GM18873 (cell line): Measurements from ENCODE around the gene PTGR3.

Experiments
- ATAC-seq: cut with Tn5 transposase; IDR thresholded peaks from one replicate; pipeline ENCODE4 v1.9.1; 2021; ENCODE audit warnings: mild to moderate bottlenecking, moderate library complexity, moderate number of reproducible peaks; ENCODE audit not compliant: unreplicated experiment, low FRiP score

The PTGR3 gene

DNA sequence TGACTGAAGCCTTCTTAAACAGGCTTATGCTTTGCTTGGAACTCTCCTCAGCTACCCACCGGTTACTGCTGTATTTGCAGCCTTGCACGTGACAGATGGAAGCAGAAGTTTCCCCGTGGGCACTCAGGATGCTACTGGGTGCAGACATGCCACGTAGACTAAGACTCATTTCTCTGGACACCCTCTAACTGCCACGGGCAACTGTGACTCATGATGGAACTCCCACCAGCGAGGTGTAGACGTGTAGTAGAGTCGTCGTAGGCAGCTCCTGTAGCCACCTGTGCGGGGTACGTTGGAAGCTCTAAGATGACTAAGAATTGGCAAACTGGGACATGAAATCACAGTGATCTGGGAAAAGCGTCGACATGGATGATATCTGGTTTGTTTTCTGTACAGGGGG, 29.2 kb upstream of the PTGR3 start:
- no peak for ATAC-seq

DNA sequence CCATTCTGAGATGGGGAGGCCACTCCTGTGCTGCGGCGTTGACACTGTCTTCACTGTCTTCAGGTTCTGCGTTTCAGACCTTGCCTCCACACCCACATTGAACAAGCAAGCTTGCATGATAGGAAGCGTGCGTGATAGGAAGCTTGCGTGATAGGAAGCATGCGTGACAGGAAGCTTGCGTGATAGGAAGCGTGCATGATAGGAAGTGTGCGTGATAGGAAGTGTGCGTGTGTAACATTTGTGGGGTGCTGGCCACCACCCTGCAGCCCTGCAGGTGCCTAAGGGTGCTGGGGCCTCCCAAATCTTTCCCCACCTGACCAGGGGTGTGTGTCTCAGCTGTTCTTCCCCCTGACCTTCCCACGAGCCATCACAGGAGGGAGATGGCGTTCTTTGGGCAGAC, 27.0 kb upstream of the PTGR3 start:
- ATAC-seq: no peak

DNA sequence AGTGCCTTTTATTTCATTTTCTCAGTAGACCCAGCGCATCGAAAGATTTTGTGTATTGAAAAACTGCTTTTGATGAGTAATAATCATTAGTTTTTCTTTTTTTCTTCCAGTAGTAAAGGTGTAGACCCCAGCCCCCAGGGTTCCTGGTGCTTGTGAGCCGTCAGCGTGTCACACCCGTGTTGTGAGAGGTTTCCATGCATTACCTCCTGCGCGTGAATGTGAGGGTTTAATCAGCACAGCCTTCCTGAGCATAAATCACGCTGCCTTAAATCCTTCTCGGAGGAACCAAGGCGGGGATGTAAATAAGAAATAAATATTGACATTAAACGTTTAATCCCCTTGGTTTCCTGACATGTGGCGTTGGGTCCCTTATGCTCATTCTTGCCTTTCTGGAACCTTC, 26.0 kb upstream of the PTGR3 start:
- ATAC-seq: no peak

DNA sequence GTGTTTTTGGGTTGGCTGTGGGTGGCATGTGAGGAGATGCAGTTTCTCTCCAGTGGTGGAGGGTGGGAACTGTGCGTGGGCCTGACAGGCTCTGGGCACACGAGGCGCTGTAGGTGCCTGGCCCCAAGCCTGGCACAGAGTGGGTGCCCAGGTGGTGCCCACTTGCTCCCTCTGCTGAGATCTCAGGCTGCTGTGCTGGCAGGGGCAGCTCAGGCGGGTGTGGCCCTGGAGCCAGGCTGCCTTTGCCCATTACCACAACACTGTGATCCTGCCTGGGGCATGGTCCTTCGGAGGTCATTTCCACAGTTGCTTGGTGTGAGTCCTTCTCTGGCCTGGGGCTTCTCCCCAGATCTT, 22.1 kb upstream of the PTGR3 start:
- ATAC-seq: no peak

DNA sequence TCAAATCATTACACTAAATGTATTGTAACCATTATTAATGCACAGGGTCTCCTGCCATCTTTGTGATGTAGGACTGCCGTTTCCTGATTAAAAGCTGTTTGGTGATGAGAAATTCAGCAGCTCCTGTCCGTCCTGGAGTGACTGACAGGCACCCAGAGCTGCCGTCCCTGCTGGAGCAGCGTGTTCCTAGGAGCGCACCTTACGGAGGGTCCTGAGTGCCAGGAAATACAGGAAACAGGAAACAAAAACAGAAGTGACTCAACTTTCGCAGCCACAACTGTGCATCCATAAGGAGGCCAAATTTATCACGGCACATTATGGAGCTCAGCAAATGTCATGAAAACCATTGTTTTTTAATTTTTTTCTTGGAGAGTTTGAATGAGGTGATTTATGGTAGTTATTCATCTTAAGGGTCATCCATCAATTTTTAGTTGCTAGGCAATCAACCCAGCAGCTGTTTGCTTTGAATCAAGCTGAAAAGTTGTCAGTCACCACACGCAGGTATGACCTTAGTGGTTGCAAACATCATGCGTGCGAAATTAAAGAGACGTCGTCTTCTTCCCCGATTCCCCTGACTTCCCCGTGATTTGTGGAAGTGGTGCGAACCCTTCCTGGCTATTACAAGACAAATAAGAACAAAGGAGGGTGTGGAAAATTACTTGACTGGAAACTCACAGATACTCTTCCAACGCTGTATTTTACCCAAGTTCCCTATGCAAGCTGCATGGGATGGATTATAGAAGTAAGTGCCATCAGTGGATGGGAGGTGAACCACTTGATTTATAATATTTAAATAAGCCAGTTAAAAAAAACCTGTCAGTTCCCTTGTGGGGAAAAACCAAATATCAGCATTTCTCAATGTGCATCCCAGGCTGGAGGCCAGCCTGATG, 21.5 kb upstream of the PTGR3 start:
- ATAC-seq: no peak

DNA sequence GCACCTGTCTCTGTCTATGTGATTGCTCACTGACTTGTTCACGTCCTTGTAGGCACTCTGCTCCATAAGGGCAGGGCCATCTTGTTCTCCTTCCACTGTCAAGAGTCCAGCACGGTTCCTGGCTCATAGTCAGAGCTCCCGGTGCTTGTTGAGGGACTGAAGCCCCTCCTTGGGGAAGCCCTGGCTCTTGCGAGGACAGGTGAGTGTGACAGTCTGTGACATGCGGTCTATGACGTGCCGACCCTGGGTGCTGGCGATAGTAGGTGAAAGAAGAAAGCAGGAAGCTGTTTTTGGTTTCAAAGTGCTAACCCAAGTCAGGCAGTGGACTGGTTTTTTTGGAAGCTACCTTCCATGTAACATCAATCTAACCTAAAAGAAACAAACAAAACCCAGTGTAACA, 20.5 kb upstream of the PTGR3 start:
- no peak for ATAC-seq

DNA sequence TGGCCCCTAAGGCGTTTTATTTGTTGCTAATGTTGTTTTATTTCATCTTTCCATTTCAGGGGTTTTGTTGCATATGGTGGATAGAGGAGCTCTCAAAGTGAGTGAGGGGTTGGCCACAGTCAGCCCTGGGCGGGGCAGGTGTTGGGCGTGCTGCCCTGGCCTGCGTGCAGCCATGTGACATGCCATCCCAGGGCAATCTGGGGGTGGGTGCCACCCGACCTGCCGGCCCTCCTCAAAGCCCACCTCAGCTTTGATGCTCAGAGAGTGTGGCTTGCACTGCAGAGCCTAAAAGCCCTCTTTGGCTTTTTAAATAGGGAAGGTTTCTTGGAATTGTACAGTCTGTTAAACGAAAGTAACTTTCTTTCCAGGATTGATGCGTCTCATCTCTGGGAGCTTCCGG, 20.0 kb upstream of the PTGR3 start:
- no peak for ATAC-seq

DNA sequence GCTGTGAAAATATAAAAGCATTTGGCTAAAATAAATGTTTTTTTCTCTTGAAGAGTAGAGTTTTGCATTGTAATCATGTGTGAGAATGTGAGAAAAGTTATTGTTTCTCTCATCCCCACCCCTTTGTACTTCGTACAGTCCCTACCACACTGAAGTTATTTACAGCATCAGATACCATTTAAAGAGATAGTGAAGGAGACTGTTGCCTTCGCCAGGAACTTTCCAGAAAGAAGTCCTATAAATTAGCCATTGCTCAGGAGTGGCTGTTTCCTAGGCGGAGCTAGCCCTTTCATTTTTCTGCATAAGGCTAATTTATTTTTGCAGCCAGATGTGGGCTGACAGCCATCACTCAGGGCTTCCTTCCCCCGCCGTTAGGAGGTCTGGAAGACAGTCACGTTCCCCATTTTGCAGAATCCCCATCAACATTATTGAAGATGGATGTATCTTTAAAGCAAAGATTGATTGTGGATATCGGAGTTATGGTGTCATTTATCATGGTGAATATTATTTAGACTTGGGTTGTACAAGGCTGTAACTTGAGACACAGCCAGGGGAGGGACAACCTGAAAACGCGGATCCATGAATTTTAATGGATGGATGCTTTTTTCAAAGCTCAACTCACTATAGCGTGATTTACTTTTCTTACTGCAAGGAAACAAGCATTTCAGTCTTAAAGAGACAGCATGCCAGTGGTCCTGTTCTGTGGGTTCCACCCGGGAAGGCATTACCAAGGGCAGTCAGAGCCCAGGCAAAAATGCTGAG, 18.8 kb upstream of the PTGR3 start:
- no peak for ATAC-seq

DNA sequence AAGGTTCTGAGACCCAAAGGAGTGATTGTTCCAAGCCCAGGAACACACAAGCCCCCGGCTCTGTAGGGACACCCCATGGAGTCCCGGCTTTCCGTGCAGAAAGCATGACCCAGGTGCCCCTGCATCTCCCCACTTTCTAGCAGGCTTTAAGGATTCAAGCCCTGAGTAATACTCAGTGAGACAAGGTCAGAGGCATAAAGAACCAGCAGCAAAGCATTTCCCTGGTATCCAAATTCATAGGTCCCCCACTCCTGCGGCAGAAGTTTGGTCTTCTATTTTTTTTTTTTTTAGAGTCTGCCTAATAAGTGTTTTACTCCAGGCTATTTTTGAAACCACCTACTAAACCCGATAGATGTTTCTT, 18.0 kb upstream of the PTGR3 start:
- ATAC-seq: no peak

DNA sequence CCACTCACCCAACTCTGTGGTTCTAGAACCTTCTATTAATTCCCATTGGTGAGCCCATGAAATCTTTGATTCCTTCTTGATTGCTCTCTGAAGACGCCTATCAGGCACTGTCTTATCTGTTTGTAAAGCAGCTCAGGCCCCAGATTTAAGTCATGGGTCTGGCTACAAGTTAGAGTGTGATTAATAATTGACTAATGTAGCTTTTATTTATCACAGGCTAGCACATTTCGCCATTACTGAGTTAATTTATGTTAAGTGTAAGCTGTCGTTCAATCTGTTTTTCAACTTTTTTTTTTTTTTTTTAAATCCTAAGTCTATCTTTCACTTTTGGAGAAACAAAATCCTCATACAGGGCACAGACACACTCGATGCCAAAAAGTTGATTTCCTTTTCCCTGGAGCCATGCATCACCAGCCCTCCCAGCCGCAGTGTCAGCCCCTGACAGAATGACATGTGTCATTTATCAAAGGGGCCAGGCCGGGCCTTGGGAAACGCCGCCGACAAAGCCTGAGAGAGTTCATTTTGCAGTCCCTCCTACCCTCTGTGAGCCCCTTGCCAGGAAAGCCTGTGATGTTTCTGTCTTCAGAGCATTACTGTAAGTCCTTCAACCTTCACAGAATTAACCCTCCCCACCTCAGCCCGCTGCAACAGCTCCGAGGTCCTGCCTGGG, 17.5 kb upstream of the PTGR3 start:
- no peak for ATAC-seq

DNA sequence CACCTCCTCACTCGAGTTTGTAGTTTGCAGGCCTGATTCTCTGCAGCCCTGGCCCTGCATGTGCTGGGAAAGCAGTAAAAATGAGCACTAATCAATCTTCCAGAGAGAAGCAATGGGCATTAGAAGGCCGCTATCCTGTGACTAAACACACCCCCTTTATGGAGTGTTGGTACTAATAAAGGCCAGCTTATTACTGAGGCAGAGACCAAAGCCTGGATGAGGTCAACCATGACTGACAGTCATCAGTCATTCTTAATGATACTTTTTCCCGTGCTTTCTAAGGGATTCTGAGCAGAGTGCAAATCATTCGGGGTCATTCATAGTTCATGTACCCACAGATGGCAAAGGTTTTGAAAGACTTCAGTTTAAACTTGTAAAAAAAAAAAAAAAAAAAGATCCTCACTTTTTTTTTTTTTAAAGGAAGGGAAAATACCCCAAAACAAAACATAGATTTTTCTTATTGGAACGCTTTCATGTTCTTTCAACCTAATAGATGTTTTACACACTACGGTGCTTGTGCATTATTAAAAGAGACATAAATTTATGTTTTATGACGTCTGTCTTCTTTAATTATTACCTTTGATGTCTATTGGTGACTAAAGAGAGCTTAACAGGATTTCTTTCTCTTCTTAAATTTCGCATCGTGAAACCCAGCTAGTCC, 14.9 kb upstream of the PTGR3 start:
- ATAC-seq: no peak

DNA sequence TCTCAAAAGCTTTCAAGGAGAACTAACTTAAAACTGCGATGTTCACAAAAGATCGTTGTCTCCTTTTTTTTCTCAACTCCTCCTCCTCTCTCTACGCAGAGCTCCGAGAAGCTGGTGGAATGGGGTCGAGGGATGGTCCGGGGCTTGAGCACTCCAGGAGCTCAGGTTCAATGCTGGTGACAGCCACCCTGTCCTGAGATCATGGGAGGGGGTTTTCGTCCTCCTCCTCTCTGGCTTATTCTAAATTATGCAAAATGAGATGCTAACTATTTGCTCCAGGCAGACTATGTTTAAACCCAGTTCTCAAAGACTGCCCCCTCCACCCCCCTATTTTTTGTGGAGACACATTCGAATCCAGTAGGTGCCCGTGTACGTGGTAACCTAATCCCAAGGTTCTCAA, 13.5 kb upstream of the PTGR3 start:
- no peak for ATAC-seq

DNA sequence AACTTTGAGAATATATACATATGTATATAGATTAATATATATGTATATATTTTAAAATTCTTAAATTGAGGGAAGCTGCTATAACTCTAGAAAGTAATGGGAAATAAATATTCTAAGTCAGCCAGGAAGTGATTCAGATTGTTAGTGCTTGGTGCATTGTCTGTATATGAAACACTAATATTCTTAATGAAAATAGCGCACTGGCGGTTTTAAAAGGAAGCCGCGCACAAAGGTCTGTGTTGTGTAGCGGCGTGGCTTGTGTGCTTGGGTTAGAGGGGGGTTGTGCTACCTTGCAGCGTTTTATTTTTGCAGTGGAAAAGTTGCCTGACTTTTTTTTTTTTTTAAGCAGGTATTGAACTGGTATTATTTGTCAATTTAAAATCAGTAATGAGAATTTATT, 13.0 kb upstream of the PTGR3 start:
- ATAC-seq: no peak

DNA sequence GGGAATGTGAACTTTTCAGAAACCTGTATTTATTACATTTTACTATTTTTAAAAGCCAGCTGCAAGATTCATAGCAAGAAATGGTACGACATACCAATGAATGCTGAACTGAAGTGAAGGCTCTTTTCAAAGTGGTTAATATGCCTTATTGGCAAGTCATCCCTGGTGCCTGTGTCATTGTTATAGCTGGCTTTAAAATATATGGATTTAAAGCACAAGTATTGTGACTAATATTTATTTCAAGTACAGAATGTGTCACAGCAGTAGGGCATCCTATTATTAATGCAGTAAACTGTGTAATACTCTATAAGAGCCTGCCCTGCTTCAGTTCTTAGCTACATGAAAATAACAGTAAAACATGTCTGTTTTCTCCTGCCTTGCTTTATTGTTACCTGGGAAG, 12.5 kb upstream of the PTGR3 start:
- no peak for ATAC-seq

DNA sequence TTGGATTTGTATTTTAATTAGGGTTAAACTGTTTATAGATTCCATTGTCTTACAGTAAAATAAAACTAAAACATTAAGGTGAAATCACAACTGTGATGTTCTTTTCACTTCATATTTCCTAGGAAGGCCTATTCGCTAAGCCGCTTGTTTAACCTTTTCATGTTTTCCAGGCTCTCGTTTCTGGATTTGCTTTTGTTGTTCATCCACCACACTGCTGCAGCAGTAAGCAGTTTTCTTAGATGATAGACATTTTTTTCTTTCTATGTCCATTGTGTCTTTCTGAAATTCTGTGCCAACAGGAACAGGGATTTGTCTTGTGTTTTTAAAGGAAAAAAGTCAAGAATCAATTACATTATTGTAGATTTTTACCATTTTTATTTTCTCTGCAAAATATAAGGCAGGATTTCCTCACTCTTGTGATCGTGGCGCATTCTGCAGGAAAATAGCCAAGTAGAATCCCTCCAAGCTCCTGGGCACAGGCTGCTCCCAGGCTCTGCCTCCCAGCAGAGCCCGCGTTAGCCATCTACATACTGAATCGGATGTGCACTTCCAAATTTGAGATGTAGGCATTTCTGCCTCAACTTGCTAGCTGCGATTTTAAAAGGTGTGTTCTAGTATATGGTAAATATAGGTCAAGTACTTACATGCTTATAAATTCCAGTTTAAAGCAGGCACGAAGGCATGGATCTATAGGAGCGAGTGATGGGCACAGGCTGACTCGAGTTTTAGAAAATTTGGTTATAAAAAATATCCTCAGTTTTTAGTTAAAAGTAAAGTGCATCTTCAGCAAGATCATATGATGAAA, 11.8 kb upstream of the PTGR3 start:
- no peak for ATAC-seq

DNA sequence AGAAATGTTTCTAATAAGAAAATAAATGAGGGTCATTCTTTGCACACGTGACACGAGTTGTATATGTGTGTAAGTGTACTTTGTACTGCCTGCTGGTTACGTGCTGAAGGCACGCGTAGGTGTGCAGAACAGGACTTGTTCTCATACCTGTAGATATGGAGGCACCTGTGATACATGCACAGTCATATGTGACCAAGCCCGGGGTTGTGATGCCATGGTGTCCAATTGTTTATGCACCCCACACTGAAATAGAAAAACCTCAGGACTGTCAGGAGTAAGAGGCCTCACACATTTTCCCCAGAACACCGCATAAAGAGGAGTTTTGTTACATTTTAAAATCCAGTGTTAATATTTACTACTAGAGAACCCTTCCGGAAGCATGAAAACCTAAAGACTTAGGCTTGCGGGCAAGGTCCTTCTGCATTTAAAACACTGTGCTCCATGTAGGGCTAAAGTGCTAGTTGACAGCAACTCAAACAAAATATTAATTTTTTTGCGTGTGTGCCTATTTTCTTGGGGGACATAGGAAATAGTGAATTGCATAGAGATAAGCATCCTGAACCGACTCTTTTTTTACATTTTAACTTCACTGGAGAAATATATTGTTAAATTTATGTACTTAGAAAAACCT, 10.9 kb upstream of the PTGR3 start:
- ATAC-seq: no peak

DNA sequence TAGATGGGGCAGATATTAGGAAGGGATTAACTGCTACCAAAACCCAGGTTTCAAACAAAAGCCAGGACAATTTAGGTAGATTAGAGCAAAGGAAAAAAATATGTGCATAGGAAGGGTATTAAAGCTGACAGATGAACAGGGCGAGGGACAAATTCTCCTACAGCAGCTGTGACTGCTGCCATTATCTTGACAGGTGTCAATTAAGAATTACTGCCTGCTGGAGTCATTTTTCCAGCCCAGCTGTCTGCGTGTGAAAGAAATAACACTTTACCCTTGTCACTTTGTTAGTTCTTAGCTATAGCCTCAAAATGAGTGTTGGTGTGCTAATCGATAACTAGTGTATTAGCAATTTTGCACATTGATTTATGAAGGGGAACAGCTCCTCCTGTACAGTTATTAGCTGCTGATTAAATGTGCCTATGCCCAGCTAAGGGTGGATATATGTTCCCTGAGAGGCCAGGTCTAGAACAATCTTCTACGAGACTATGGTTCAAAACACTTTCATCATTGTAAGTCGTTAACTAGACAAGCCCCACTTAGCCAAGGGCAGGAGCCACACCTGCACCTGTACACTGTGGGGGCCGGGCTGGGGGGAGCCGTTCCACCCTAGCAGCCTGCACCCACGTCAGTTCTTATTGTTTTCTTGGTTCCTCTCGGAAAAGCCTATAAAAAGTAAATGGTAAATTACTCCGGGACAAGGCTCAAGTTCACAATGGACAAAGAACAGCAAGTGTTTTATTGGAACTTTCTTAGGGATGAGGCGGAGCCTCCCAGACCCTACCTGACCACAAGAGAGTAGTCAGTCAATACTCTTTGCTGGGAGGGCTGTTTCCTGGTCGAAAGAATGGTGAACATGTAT, 9.4 kb upstream of the PTGR3 start:
- no peak for ATAC-seq

DNA sequence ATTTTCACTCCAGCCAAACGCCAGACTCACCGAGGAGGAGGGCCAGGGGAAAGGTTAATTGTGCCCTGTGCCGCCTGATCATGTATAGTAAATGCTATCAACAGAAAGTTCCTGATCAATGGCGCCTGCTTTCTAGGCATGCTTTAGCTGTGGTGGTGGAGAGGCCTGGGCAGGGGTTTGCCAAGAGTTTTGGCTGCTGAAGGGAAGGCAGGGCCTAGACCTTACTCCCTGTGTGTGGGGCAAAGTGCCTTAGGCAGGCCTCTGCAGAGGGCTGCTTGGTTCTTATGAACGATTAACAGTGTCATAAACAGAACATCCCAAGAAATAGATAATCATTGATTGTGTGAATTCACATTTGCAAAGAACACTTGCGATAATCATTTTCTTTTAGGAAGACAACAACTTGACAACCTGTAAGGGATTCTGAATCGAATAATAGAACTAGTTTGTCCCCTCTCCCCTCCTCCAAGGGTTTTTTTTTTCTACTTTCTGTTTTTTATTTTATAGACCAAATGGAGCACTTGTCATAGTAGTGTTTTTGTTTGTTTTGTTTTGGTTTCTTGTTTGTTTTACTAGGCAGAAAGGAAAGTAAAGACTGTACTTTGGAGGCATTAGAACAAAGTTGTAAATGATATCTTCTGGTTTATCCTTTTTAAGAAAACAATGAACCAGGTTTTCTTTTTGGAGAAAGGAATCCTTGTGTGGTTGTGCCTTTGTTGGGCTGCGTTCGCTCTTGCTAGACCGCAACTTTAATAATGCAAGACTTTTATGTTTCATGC, 8.2 kb upstream of the PTGR3 start:
- ATAC-seq: no peak
